ENCODE measurements around the gene FAM219B. TPM values are rescaled to one million over a fixed set of nuclear protein-coding genes. Genes with fewer than 3 reads are reported as not detected.

The FAM219B gene
- total and polyA plus RNA-seq, 10 of the 15 experiments (the other 5 are each of a cell fraction or from before 2014, with no cell fraction given): 7.6 to 53.2 (median 29.4) TPM

- no peaks in the 10 kb centered on the region for H3K36me3 ChIP-seq (ENCODE audit: control insufficient read depth in 2 of 2, insufficient read depth in 2 of 2, low read length in 1 of 2)
- H3K9ac ChIP-seq (ENCODE audit: control insufficient read depth, insufficient read depth, low read length): no peak overlapping the region
- H3K4me1 ChIP-seq (ENCODE audit: control insufficient read depth, insufficient read depth, low read length): peaks cover 12% of the 10 kb centered on the region
- ChIA-PET POLR2A (interaction anchor here (0.5 to 4.0 kb wide), 5 partner anchors 10 to 91 kb away, joined by 3 to 32 read pairs (median 4); no protein-coding TSS in a partner anchor), SMC1A (ENCODE audit: uncharacterized antibody, unreplicated experiment) (interaction anchor here (0.6 to 5.0 kb wide), 6 partner anchors 9 to 38 kb away, joined by 3 to 65 read pairs (median 10); partner anchors contain the start of gene SCAMP2), CTCF (interaction anchor here (1.5 to 7.5 kb wide), 4 partner anchors 7 to 19 kb away, joined by 4 to 75 read pairs (median 15); partner anchors contain the start of gene SCAMP2), RAD21 (ENCODE audit: unreplicated experiment) (interaction anchor here (0.6 to 2.5 kb wide), 4 partner anchors 12 to 95 kb away, joined by 3 to 29 read pairs (median 5); partner anchors contain the start of gene FAM219B)
- no peak overlapping the region for H3K4me3 ChIP-seq
- ATAC-seq: no peak
- no peak for DNase-seq (ENCODE audit: low read depth, low spot score)
- no peak for FAIRE-seq
- 93% methylated on average over 6 of the region's 6 CpGs for WGBS (ENCODE audit: insufficient coverage, insufficient replicate concordance, low lambda C conversion rate, missing lambda C conversion rate)
- H3K27ac ChIP-seq (ENCODE audit: control insufficient read depth, insufficient read depth): no peak overlapping the region
- H2AFZ ChIP-seq (ENCODE audit: control insufficient read depth, low read depth, low read length): no peak overlapping the region
- peaks cover 2% of the 10 kb centered on the region; the same call in 1 of the 3 replicates for H3K9me3 ChIP-seq (replicated peaks; ENCODE audit: control insufficient read depth, insufficient read depth, low read length)
- no peak for TF ChIP-seq ESRRA (IDR thresholded peaks at IDR 0.05; ENCODE audit: low read length)
- no peak for TF ChIP-seq HDGF (IDR thresholded peaks at IDR 0.05)
- TF ChIP-seq BCLAF1 (IDR thresholded peaks at IDR 0.05): no peak
- no peak for TF ChIP-seq RBBP5 (conservative IDR thresholded peaks at IDR 0.05)
- TF ChIP-seq, protein P1, sequence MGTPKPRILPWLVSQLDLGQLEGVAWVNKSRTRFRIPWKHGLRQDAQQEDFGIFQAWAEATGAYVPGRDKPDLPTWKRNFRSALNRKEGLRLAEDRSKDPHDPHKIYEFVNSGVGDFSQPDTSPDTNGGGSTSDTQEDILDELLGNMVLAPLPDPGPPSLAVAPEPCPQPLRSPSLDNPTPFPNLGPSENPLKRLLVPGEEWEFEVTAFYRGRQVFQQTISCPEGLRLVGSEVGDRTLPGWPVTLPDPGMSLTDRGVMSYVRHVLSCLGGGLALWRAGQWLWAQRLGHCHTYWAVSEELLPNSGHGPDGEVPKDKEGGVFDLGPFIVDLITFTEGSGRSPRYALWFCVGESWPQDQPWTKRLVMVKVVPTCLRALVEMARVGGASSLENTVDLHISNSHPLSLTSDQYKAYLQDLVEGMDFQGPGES (IDR thresholded peaks at IDR 0.05): no peak
- TF ChIP-seq POLR2A (IDR thresholded peaks at IDR 0.05; ENCODE audit: low read depth, low read length): no peak
- TF ChIP-seq EGR1 (IDR thresholded peaks at IDR 0.05; ENCODE audit: borderline replicate concordance in 1 of 2, low read depth in 2 of 2, low read length in 2 of 2): no peak
- no peak for TF ChIP-seq CBX5 (IDR thresholded peaks at IDR 0.05; ENCODE audit: low read depth)
- TF ChIP-seq HDAC2 (IDR thresholded peaks at IDR 0.05): no peak
- TF ChIP-seq, protein P2, sequence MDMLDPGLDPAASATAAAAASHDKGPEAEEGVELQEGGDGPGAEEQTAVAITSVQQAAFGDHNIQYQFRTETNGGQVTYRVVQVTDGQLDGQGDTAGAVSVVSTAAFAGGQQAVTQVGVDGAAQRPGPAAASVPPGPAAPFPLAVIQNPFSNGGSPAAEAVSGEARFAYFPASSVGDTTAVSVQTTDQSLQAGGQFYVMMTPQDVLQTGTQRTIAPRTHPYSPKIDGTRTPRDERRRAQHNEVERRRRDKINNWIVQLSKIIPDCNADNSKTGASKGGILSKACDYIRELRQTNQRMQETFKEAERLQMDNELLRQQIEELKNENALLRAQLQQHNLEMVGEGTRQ (IDR thresholded peaks at IDR 0.05; ENCODE audit: borderline replicate concordance, low read depth, low read length): no peak
- TF ChIP-seq E4F1 (IDR thresholded peaks at IDR 0.05; ENCODE audit: borderline replicate concordance, partially characterized antibody): no peak
- no peak for TF ChIP-seq ZNF622 (IDR thresholded peaks at IDR 0.05)
- TF ChIP-seq, protein P3, sequence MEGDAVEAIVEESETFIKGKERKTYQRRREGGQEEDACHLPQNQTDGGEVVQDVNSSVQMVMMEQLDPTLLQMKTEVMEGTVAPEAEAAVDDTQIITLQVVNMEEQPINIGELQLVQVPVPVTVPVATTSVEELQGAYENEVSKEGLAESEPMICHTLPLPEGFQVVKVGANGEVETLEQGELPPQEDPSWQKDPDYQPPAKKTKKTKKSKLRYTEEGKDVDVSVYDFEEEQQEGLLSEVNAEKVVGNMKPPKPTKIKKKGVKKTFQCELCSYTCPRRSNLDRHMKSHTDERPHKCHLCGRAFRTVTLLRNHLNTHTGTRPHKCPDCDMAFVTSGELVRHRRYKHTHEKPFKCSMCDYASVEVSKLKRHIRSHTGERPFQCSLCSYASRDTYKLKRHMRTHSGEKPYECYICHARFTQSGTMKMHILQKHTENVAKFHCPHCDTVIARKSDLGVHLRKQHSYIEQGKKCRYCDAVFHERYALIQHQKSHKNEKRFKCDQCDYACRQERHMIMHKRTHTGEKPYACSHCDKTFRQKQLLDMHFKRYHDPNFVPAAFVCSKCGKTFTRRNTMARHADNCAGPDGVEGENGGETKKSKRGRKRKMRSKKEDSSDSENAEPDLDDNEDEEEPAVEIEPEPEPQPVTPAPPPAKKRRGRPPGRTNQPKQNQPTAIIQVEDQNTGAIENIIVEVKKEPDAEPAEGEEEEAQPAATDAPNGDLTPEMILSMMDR (IDR thresholded peaks at IDR 0.05 in 2 of 3, conservative IDR thresholded peaks at IDR 0.05 in 1 of 3; ENCODE audit: control insufficient read depth in 2 of 3, extremely low read depth in 1 of 3, insufficient read depth in 1 of 3, low read depth in 3 of 3, low read length in 3 of 3): no peak
- no peak for TF ChIP-seq SUZ12 (IDR thresholded peaks at IDR 0.05; ENCODE audit: unreplicated experiment)
- in situ Hi-C loops (cut with MboI) (no loop called here), intact Hi-C loops (cut with micrococcal nuclease; ENCODE audit: unreplicated experiment) (no loop called here)
- H4K20me1 ChIP-seq (ENCODE audit: control insufficient read depth, insufficient read depth): no peaks in the 10 kb centered on the region
- BruUV-seq (replicated peaks): no TSS peak
- H3K79me2 ChIP-seq (ENCODE audit: control insufficient read depth, insufficient read depth, low read length): no peaks in the 10 kb centered on the region
- H3K27me3 ChIP-seq (replicated peaks in 1 of 2; ENCODE audit: control insufficient read depth in 2 of 2, insufficient read depth in 2 of 2, low read length in 1 of 2): no peaks in the 10 kb centered on the region
- H3K4me2 ChIP-seq (ENCODE audit: control insufficient read depth, insufficient read depth): no peak overlapping the region
These were observed 24.1 kb downstream of the FAM219B start for GRCh38 chr15:74882528-74882927.

Data from GM12878 (cell line).